ENCODE data around the gene RFFL. TPM values are rescaled to one million over a fixed set of nuclear protein-coding genes. Genes with fewer than 3 reads are reported as not detected.
"Not testable (repeated sequence)": the region's sequence is repeated elsewhere in the genome, so short reads cannot be mapped to it uniquely, and the experiment has no call there.

The RFFL gene
- total and polyA plus RNA-seq, 7 donors = 7.0 to 39.5 (median 23.6) TPM

DNA sequence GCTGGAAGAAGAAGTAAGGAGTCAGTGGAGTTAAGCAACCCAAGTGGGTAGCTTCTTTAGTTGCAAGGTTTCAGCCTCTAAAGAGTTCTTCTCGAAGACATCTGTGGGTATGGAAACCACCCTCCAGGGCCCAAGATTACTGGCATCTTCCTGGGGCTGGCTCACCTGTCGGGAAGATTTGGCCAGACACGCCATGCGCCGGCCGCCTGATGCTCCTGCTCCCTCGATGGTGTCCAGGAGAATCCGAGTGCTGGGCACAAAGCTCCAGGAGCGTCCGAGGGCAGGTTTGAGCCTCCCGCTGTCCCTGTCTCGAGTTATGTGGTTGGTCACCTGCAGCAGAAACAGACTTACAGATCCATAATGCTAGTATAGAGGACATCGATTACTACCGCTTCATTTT is 37.5 kb upstream of the RFFL start:
- WGBS, 3 donors = 94 to 95% (median 95%) methylated on average over 14 of the region's 14 CpGs
- ATAC-seq (no peak), DNase-seq (no peak)
- TF ChIP-seq, protein P1, sequence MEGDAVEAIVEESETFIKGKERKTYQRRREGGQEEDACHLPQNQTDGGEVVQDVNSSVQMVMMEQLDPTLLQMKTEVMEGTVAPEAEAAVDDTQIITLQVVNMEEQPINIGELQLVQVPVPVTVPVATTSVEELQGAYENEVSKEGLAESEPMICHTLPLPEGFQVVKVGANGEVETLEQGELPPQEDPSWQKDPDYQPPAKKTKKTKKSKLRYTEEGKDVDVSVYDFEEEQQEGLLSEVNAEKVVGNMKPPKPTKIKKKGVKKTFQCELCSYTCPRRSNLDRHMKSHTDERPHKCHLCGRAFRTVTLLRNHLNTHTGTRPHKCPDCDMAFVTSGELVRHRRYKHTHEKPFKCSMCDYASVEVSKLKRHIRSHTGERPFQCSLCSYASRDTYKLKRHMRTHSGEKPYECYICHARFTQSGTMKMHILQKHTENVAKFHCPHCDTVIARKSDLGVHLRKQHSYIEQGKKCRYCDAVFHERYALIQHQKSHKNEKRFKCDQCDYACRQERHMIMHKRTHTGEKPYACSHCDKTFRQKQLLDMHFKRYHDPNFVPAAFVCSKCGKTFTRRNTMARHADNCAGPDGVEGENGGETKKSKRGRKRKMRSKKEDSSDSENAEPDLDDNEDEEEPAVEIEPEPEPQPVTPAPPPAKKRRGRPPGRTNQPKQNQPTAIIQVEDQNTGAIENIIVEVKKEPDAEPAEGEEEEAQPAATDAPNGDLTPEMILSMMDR (IDR thresholded peaks at IDR 0.05) = no peak
- Histone ChIP-seq H3K27ac (no peak overlapping the region), H3K9me3 (no peaks in the 10 kb centered on the region), H3K4me3 (no peak overlapping the region), H3K36me3 (ENCODE audit: insufficient read depth in 1 of 2, low read depth in 1 of 2) (peaks cover 0 to 44% of the 10 kb centered on the region in 2 donors), H3K27me3 (ENCODE audit: insufficient read depth in 3 of 3, low read length in 2 of 3) (no peaks in the 10 kb centered on the region), H3K4me1 (no peaks in the 10 kb centered on the region)
- intact Hi-C loops (cut with DNase I) = no loop called here

DNA sequence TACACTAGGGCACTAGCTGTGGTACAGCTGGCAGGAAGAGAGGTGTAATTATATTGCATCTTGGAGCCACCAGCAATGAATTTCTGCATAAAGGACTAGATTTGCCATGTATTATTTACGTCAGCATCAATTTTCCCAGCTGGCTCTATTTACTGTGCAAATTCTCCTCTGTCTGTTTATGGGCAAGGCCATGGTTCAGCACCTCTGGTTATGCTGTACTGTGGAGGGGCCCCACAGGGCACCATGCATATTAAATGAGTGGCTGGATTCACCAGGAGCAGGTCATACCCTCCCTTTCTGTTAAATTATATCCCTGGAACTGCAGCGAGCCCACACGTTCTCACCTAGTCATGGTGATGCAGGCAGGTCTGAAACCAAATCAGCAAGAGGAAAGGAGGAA is 36.4 kb upstream of the RFFL start:
- TF ChIP-seq, protein P1 (IDR thresholded peaks at IDR 0.05) = no peak
- 85 to 90% (median 90%) methylated on average over 3 of the region's 3 CpGs for WGBS, 3 donors
- Histone ChIP-seq H3K27ac (no peak overlapping the region), H3K9me3 (no peaks in the 10 kb centered on the region), H3K27me3 (ENCODE audit: insufficient read depth in 3 of 3, low read length in 2 of 3) (no peaks in the 10 kb centered on the region), H3K4me3 (no peak overlapping the region), H3K4me1 (no peaks in the 10 kb centered on the region), H3K36me3 (ENCODE audit: insufficient read depth in 1 of 2, low read depth in 1 of 2) (peaks cover 0 to 39% of the 10 kb centered on the region in 2 donors)
- ATAC-seq = no peak
- no peak for DNase-seq
- intact Hi-C loops (cut with DNase I) = no loop called here

DNA sequence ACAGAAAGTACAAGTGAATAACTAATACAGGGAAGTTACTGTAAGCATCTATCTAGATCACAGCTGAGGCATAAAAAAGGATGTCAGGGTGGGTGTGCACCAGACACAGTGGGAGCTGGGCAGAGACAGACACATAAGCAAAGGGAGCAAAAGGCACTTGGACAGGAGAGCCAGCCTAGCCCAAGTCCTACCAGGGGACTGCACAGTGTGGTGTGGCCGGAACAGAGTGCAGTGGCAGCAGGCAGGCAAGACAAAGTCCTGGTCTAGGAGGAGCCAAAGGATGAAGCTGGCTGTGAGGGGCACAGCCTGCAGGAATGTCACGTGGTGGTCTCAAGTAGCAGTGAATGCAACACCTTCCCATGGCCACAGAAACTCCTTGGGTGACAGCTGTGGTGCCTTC is 34.3 kb upstream of the RFFL start:
- Histone ChIP-seq H3K27ac (no peak overlapping the region), H3K27me3 (ENCODE audit: insufficient read depth in 3 of 3, low read length in 2 of 3) (no peaks in the 10 kb centered on the region), H3K4me3 (no peak overlapping the region), H3K4me1 (no peaks in the 10 kb centered on the region), H3K9me3 (no peaks in the 10 kb centered on the region), H3K36me3 (ENCODE audit: insufficient read depth in 1 of 2, low read depth in 1 of 2) (peaks cover 0 to 32% of the 10 kb centered on the region in 2 donors)
- DNase-seq = no peak
- intact Hi-C loops (cut with DNase I) = no loop called here
- TF ChIP-seq, protein P1 (IDR thresholded peaks at IDR 0.05) = no peak
- no peak for ATAC-seq
- 76 to 82% (median 78%) methylated on average over 2 of the region's 2 CpGs for WGBS, 3 donors

DNA sequence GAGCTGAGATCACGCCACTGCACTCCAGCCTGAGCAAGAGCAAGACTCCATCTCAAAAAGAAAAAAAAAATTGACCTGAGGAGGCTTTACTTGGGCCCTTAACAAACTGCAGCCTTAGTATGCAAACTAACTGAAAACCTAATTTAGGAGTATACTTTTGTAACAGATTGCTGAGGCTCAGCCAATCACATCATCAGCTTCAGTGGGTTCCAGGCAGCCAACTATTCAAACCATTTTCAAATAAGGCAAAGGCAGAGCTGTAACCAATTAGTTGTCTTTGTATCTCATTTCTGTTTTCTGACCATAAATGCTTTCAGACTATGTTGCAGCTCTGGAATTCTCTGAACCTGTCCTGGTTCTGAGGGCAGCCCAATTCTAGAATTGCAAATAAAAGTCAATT is 32.2 kb upstream of the RFFL start:
- no peak overlapping the region for H3K4me3 ChIP-seq
- ATAC-seq (no peak), DNase-seq (no peak)
- H3K27ac ChIP-seq = no peak overlapping the region
- no peaks in the 10 kb centered on the region for H3K9me3 ChIP-seq
- no peaks in the 10 kb centered on the region for H3K27me3 ChIP-seq (ENCODE audit: insufficient read depth in 3 of 3, low read length in 2 of 3)
- peaks cover 0 to 12% of the 10 kb centered on the region in 2 donors for H3K36me3 ChIP-seq (ENCODE audit: insufficient read depth in 1 of 2, low read depth in 1 of 2)
- TF ChIP-seq, protein P1 (IDR thresholded peaks at IDR 0.05) = no peak
- H3K4me1 ChIP-seq = no peaks in the 10 kb centered on the region
- intact Hi-C loops (cut with DNase I) = no loop called here
- WGBS, 3 donors = 100% methylated on average over 1 of the region's 1 CpG

DNA sequence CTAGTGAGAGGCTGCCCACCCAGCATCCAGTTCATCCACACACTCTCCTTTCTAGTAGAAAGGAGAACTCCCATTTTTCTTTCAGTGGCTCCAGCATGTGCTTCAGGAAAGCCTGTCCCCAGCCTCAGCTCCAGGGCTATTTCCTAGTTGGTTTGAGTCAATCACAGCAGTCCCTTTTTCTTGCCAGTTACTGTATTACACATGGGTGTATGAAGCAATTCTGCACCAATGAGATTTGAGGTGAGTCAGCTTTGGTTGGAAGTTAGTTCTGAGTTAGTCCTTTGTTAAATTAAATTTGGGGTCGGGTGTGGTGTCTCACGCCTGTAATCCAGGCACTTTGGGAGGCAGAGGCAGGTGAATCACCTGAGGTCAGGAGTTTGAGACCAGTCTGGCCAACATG is 31.4 kb upstream of the RFFL start:
- Histone ChIP-seq H3K4me3 (no peak overlapping the region), H3K36me3 (ENCODE audit: insufficient read depth in 1 of 2, low read depth in 1 of 2) (peaks cover 0 to 4% of the 10 kb centered on the region in 2 donors), H3K27me3 (ENCODE audit: insufficient read depth in 3 of 3, low read length in 2 of 3) (no peaks in the 10 kb centered on the region), H3K9me3 (no peaks in the 10 kb centered on the region), H3K4me1 (no peaks in the 10 kb centered on the region), H3K27ac (no peak overlapping the region)
- peak in 3 of 4 donors; percentile 47 to 58 (median 56) for ATAC-seq
- DNase-seq = no peak
- WGBS, 3 donors = 80 to 88% (median 86%) methylated on average over 2 of the region's 2 CpGs
- intact Hi-C loops (cut with DNase I) = loop anchor here in 1 of 2 donors (5.0 kb wide), 1 partner anchor 98 kb away; no protein-coding TSS in a partner anchor
- TF ChIP-seq, protein P1 (IDR thresholded peaks at IDR 0.05) = no peak

DNA sequence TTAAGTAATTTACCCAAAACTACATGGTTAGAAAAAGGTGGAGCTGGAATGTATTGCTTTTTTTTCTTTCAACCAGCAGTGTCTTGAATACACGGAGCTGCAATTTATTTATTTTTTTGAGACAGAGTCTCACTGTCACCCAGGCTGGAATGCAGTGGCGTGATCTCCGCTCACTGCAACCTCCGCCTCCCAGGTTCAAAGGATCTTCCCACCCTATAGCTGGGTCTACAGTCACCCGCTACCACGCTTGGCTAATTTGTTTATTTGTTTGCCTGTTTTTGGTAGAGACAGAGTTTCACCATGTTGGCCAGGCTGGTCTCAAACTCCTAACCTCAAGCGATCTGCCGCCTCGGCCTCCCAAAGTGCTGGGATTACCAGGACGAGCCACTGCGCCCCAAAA is 27.2 kb upstream of the RFFL start:
- not testable (repeated sequence) for H3K27me3 ChIP-seq (ENCODE audit: insufficient read depth in 3 of 3, low read length in 2 of 3); H3K9me3 ChIP-seq; H3K4me3 ChIP-seq; H3K36me3 ChIP-seq (ENCODE audit: insufficient read depth in 1 of 2, low read depth in 1 of 2); H3K27ac ChIP-seq; DNase-seq; ATAC-seq
- peaks cover 11% of the 10 kb centered on the region for H3K4me1 ChIP-seq
- WGBS, 3 donors = 88 to 91% (median 89%) methylated on average over 11 of the region's 11 CpGs
- intact Hi-C loops (cut with DNase I) = loop anchor here in 1 of 2 donors (5.0 kb wide), 1 partner anchor 93 kb away; no protein-coding TSS in a partner anchor

Data from psoas muscle (tissue), 8 donors.